CD4-positive, alpha-beta T cell treated with Interleukin-15 for 4 hours (primary cell): ENCODE results near the gene AKNAD1.

Source experiments
- DNase-seq: peaks from one replicate; pipeline ENCODE4 v3.0.0-alpha.2; 2020; ENCODE audit warnings: low spot score

The AKNAD1 gene

DNA sequence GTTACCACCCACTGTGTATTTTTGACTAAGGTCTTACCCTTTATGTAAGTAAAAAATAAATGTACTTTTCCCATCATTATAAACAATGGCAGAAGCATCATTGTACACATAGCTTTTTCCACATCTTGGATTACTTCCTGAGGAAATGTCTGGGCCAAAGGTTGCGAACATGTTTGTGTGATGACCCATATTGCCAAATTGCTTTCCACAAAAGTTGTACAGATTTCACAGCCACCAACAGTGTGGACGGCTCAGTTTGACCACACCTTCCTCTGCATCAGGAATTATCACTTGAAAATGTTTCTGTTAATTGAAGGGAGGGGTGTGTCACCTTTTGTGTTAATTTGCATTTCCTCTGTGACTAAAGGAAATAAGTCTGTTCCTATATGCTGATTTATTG is 25.7 kb downstream of the AKNAD1 start:
- no peak for DNase-seq

DNA sequence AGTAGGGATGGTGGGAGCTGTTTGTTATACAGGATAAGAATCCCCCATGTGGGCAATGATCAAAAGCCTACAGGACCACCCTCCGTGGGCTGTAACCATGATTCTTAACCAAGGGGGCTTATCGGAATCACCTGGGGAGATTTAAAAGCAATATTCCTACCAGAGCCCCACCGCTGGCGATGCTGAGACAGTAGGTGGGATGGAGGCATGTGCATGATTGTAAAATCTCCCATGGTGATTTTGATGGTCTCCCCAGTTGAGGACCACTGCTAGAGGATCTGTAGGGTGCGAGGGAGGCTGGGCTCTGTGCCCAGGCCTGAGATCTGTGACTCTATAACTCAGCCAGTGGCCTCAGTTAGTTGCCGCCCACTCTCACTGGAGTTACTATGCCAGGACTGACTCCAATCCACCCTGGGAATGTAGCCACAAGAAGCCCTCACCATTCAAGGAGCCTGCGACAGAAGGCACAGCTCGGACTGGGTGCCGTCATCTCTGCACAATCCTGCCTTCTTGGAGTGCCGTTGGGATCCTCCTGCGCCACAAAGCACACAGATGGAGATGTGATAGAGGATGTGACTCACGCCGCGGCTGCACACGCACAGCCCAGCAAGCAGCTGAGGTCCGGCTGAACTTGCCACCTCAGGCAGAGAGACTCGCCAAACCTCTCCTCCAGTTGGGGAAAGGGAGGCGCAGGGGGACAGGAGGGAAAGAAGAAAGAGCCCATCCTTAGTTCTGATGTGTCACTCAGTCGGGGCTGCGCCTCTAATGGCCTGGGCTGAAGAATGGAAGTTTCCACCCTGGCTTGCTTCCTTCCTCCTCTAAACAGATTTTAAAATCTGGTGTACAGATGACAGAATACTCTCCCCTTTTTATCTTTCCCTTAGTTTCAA is 26.5 kb downstream of the AKNAD1 start:
- no peak for DNase-seq

DNA sequence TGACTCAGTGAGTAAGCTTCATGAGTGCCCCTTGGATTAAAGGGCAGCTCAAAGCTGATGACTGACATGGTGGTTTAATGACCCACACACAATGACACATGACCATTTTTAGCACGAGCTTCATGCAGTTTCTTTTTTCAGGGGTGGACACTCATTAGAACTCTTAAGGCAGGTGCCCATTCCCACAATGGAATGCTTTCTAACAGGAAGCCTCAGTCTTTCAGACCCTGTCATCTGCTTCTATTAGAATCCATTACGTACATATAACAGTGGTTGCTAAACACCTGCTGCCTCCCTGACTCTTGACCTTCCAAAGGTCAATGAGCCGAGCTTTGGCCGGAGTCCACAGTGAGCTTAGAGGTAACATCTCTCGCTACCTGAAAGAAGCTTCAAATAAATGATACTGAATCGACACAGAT is 27.4 kb downstream of the AKNAD1 start:
- DNase-seq = no peak

DNA sequence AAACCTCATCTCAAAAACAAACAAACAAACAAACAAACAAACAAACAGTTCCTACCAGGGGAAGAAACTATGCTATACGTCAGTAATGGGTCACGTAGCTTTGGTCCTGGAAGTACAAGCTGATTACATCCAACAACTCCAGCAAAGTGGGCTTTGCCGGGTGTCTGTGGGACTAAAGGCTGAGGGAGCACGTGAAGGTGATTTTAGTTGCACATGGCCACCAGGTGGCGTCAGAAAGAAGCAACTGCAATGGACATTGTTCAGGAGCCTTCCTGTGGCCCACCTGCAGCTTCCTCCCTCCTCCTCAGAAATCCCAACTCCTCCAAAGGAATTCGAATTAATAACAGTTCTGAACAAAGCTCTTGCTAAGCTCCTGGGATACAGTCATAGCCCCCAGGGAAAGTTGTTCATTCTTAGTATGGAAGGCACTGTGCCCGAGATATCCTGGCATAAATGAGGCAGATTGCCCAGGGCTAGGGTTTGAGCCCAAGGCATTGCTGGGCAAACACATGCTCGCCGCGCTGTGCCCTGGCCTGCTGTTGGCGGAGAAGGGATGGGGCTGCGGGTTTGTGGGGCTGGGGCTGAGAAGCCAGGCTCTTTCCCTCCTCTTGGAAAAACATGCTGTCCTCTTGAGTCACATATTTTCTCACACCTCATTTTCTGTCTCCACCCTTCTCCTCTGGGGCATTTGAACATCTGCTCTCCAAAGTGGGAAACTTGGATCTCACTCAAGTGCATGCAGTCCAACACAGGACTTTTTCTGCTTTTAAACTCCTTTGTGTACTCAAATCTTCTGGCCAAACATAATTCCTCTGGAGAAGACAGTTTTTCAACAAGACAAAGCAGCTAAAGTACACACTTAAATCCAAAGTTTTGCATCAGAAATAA is 28.6 kb downstream of the AKNAD1 start:
- peak; percentile 68 for DNase-seq

DNA sequence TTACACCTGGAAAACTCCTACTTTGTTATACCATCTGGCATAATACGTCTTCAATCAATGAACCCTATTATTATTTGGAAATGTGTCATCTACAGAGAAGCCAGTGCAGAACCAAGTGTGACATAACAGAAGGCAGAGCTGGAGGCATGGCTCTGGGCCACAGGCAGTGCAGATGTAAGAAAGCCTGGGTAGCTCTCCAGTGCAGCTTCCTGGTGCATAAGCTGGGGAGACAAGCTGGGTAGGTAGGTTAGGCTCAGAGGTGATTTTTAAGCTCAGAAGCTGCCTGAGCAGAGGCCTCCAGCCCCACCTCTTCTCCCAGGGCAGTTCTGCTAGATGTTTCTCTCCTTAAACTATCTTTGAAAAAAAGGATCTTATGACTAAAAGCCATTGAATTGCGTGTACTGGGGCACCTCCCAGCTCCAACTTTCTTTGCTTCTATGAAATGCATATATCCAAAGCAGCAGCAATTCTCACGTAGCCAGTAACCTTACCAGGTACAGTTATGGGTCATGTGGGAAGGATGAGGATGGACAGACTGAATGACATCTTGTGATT is 30.7 kb downstream of the AKNAD1 start:
- no peak for DNase-seq

DNA sequence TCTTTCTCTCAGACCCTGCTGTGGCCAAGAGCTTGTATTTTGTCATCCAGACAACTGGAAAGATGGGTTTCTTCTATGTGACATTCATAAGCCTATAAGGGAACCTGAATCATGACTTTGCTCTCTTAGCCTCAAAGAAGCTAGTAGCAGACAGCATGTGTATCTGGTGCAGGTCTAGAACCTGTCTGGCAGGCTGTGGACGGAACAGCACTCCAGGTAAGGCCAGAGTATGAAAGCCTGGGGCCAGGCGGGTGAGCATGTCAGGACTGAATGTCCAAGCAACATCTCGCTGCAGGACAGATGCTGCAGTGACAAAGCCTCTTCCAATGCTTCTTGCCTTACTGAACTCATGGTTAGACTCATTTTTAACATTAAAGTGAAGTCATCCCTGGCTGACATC is 32.8 kb downstream of the AKNAD1 start:
- no peak for DNase-seq

DNA sequence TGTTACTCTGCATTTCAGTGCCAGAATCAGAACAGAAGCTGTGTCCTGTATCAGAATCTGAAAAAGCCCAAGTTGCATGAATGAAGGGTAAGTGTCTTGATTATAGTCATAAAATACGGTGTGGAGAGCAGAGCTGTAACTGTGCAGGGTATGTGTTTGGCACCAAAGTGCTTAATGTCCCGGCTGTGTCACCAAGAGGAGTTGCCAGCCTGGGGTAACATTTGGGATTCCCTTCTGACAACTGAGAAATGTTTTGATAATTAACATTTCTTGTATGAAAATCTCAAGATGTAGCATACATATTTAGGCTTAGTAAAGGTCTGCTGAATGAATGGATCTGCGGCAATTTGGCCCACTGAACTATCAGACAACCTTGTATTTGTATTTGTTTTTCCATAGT is 33.3 kb downstream of the AKNAD1 start:
- DNase-seq = no peak

DNA sequence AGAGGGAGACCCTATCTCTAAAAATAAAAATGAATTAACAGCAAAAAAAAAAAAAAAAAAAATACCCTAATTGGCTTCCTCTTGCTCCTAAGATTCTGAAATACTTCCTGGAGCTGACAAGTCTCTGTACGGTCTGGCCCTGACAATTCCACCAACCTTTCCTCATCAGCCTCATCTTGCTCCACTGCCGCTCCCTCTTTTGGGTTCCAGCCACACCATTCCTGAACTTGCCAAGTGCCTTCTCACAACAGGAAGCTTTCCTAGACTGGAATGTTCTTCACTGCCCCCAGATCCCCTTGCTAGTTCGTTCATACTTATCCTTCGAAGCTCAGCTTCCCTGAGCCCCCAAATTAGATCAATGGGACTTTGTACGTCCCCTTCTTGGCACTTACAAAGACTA is 37.0 kb downstream of the AKNAD1 start:
- DNase-seq = no peak

DNA sequence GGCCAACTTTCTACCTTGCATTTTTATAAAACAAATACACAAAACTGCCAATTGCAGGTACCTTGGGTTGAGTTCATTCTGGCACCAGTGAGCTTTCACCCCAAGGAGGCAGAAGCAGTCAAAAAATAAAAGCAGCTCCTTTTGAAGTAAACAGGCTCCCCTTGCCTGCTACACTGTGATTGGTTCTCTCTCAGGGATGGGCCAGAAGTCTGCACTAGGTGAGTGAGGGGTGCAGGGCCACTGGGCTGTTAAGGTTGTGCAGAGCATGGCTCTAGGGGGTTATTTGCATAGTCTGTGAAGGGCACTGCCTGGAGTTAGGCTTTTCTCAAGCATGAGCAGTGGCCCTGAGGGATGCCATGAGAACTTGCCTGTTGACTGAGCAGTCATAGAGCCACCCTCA is 39.1 kb downstream of the AKNAD1 start:
- no peak for DNase-seq

DNA sequence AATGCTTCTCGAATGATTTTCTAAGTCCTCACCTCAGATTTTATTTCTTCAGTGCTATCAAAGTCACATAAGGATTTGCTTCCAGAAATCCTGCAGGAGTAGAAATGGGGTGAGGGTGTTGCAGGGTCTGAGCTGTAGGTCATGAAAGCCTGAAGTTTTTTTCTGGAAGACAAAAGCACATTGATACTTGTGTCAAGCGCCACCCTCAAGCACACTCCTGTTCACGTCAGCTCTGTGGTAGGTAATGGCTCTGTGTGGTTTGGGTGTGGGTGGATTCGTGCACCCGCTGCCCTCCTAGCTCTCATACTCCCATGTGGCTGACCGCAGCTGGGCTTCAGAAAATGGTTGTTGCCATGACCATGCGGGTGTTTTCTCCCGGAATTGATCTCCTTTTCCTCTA is 39.9 kb downstream of the AKNAD1 start:
- no peak for DNase-seq

DNA sequence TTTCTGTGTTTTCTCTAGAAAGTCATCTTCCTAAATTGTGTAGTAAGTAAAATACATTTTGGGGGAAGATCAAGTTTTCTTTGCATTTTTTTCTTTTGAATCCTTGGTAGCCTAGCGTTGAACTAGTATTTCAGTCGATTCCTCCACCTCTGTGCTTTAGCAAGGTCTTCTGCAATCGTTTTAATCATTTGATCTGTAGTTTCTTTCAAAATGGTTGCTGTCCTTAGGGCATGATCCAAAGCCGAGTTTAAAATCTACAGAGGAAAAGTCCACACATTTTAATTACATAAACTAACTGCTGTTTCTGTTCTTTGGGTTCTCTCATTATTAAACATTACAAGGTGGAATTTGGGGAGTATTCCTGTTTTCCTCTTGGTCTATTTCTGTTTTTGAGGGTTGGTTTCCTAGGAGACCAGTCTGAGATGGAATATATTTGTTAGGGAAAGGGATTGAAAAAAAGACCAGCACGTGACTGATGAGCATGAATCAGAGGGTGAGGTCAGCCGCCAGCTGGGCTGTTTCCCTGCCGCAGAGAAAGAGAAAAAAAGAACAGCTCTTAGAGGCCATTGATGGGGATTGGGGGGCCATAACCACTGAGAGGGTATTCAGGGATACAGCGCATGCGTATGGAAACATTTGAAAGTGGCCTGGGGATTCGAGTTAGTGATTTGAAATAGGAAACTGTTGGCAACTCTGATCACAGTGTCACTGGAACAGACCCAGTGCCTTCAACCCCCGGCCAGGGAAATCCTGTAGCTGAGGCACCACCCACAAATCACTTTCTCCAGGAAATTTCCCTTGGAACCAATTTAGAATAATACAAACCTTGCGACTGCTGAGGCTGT is 40.6 kb downstream of the AKNAD1 start:
- DNase-seq = no peak

DNA sequence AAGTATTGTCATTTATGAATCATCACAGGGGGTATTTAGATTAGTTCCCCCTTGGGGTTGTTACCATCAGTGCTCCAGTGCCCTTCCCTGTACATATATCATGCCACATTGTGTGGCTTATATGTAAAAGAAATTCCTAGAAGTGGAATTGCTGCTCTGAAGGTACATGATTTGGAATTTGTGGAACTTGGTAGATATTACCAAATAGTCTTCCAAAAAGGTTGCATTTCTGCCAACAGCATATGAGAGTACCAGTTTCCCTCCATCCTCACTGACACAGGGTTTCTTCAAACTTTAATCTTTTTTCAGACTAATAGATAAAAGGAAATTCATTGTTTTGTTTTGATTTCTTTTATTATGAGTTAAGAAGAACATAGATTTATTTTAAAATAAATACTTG is 41.3 kb downstream of the AKNAD1 start:
- DNase-seq = no peak

DNA sequence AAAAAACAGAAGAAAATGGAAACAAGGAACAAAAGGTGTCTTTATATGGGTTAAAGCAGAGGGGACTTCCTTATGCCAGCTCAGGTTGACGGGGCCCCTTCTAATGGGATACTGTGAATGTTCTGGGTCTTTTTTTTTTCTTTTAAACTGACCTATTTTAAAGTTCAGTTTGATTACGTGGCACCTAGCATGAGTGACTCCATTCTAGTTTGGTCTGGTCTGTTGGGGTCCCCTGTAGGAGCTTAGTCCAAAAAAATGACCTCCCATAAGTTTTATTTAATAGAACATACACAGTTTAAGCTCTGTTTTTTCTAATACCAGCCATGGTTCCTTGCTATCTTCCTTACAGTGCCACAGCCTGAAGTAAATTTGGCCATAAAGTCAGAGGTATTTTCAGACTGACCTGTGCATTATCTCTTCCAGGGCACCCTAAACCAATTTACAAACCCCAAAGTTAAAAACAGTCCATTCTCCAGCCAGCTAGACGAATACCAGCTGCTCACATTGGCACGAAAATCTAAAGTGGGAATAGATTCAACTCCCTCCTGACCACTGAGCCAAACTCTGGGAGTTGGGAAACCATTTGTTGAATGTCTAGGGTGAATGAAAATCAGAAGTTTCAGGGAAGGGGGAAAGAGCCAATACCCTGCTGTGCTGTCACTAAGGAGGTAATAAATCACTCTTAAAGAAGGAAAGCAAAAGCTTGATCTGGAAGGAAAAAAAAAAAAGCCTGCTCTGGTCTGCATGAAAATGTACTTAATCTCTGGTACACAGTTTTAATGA is 42.4 kb downstream of the AKNAD1 start:
- no peak for DNase-seq

DNA sequence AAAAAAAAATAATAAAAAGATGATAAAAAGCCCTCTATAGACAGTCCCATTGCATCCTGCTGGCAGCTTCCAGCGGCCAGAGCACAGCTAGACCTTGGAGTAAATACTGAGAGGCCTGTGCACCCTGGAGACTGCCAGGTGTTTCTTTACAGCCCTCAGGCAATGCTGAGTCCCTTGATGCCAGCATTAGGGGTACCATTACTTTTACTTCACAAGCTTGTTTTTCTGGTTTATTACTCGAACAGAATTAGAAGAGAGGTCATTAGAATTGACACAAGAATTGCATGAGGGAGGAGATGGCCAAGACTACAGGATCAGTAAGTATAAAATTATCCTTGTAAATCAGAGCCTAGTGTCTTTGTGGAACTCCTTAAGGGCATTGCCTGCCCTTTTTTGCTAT is 43.6 kb downstream of the AKNAD1 start:
- DNase-seq = no peak

DNA sequence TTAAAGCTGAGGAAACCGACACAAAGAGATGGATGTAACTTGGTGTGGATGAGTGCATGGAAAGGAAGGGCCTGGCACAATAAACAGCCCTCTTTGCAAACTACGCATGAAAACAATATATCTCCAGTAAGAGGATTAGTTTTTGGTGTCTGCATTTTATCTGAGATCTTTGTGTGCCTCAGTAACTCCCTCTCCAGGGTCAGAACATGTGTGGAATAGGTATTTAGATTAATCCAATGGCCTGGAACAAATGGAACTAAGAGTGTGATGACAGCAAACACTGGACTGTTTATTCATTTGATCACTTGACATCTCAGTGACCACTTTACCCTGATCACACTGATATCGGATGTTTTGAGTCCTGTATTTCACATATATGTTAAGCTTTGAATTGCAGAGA is 45.3 kb downstream of the AKNAD1 start:
- DNase-seq = no peak

DNA sequence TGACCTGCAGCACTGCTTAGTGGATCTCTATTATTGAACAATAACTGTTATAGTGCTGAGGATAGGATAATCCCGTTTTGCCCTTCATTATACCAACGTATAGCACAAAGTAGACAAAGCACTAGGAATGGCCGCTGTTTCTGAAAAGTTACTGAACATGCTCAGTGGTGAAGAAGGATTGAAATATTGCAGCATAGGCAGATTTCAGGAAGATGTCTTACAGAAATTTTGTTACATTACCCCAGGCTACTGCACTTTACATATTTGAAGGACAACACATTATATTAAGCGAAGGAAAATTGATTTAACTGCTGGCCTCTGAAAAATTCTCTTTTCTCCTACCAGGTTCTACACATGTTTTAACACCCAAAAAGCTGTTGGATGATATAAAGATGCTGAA is 48.5 kb downstream of the AKNAD1 start:
- no peak for DNase-seq

DNA sequence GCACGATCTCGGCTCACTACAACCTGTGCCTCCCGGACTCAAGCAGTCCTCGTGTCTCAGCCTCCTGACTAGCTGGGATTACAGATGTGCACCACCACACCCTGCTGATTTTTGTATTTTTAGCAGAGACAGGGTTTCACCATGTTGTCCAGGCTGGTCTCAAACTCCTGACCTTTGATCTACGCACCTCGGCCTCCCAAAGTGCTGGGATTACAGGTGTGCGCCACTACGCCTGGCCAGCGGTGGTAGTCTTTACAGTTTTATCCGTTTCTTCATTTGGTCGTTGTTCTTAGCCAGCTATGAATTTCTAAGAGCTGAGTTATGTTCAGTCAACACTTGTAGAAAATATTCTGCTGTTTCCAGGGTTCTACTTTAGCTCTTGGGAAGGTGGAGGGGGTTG is 53.3 kb downstream of the AKNAD1 start:
- no peak for DNase-seq

DNA sequence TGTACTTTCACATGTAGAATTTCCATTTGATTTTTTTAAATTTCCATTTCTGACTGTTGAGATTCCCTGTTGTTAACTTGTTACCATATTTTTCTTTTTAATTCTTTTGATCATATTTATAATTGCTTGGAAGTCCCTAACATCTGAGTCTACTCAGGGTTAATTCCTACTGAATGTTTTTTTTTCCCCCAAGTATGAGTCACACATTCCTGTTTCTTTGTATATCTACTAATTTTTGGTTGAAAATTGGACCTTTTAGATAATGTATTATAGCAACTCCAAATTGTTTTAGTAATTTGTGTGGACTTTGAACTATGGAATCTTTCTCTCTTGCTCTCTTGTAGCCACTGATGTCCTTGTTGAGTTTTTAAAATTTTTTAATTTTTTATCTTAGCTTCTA is 55.8 kb downstream of the AKNAD1 start:
- no peak for DNase-seq

DNA sequence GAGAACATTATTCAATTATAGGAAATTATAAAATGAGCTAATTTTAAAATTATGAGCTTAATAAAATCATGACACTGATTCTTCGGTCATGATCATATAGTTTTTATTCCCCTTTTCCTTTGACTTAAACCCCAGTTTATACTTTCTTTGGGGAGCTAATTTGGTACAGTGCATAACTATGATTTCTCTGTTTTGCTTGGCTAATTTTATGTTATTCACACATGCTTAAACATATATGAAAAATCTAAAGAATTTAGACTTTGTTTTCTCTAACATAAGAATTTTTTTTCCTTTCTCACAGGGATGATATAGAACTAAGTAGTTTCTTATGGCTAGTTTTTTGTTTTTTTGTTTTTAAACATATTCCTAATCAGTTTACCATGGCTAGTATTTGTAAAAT is 57.9 kb downstream of the AKNAD1 start:
- DNase-seq = no peak

DNA sequence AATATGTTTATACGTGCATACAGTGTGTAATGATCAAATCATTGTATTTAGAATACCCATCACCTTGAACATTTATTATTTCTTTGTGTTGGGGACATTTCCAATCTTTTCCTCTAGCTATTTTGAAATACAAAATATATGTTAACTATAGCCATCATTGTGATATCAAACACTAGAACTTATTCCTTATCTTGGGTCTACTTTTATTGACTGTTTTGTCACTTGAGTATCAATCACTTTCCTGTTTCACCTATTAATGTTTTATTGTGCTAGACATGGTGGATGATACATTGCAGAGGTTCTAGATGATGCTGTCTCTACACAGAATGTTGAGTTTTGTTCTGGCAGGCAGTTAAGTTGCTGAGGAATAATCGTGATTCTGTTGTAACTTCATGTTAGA is 64.5 kb downstream of the AKNAD1 start:
- no peak for DNase-seq

DNA sequence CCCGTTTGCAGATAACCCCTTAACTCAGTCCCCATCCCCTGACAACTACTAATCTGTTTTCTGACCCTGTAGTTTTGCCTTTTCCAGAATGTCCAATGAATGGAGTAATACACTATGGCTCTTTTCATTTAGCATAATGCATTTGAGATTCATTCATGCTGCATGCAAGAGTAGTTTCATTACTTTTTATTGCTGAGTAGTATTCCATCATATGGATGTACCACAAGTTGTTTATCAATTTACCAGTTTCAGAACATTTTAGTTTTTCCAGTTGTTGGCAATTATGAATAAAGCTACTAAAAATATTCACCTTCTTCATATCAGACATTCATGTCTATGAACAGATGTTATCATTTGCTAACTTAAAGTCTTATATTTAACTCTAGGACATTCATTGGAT is 65.1 kb downstream of the AKNAD1 start:
- DNase-seq = no peak
